PC-9 (cell line): ENCODE results near the gene ABHD8.

Experiments used
- CTCF ChIP-seq: fragments of 200-600 bp; sonication (generic); conservative IDR thresholded peaks from 2 replicates; pipeline ENCODE4 v1.6.1; 2017; ENCODE audit warnings: mixed run types, antibody characterized with exemption, mild to moderate bottlenecking, moderate library complexity
- EZH2 ChIP-seq: fragments of 200-600 bp; sonication (generic); IDR thresholded peaks from 2 replicates; pipeline ENCODE4 v1.8.0; 2017; ENCODE audit warnings: antibody characterized with exemption, low read depth

DNA sequence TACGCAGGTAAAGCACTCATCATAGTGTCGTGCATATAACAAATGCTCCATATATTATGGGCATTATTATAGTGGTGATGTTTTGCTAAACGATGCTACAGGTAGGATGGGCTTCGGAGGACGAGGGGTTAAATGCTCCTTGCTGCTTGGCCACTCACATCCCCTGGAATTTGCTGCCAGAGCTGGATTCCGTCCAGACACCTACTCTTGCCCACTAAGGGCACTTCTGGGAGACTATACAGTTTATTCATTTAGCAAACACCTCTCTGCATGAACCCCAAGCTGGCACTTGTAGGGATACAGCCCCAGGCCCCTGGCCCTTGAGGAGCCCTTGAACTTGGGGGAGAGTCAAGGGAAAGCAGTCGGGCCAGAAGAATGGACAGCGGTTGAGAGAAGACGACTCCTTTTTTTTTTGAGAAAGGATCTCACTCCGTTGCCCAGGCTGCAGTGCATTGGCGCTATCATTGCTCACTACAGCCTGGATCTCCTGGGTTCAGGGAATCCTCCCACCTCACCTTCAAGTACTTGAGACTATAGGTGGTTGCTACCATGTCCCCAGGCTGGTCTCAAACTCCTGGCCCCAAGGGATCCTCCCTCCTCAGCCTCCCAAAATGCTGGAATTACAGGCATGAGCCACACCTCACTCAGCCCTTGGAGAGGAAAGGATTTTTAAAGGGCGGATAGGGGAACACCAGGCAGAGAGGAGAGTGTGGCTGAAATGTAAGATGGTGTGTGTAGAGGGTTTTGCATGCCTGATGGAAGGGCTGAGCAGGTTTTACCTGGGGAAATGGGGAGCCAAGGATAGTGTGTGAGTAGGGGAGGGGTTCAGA lies 1.4 kb upstream of the ABHD8 start:
- TF ChIP-seq EZH2 (no peak), CTCF (no peak)
